Adrenal gland (tissue), 12 donors: ENCODE results near the gene PLEKHA6. TPM values are rescaled to one million over a fixed set of nuclear protein-coding genes. Genes with fewer than 3 reads are reported as not detected.

Experiments used
- DNase-seq, 7 donors: peaks; one replicate each; pipeline ENCODE4 v3.0.0-alpha.2; 2019 to 2020
- H3K27ac ChIP-seq, 5 donors: fragments of 200-600 bp; sonication (generic) in 4 of 5; 1 replicate in 3 of 5; 2 replicates in 2 of 5; pipeline versions ENCODE4 v1.5.1 to v1.8.0; 2016 to 2020; ENCODE audit warnings: mild to moderate bottlenecking in 1 of 5
- H3K27me3 ChIP-seq: fragments of 200-600 bp; 2 replicates; pipeline ENCODE4 v1.8.0; 2021
- H3K36me3 ChIP-seq, 2 donors: fragments of 200-600 bp; replicated peaks in 1 of 2; 1 replicate in 1 of 2; 2 replicates in 1 of 2; pipeline versions ENCODE4 v1.5.1 to v1.8.0; 2018 to 2022
- H3K4me1 ChIP-seq, 2 donors: fragments of 200-600 bp; replicated peaks in 1 of 2; 1 replicate in 1 of 2; 2 replicates in 1 of 2; pipeline versions ENCODE4 v1.5.1 to v1.8.0; 2018 to 2021
- H3K4me3 ChIP-seq, 4 donors: fragments of 200-600 bp; sonication (generic) in 3 of 4; one replicate each; pipeline ENCODE4 v1.5.1; 2016 to 2018
- H3K9me3 ChIP-seq, 3 donors: fragments of 200-600 bp; sonication (generic) in 1 of 3; replicated peaks in 1 of 3; 1 replicate in 2 of 3; 2 replicates in 1 of 3; pipeline versions ENCODE4 v1.5.1 to v1.8.0; 2016 to 2021
- CTCF ChIP-seq, 6 experiments: fragments of 450-650 bp in 4 of 6; fragments of 200-600 bp in 2 of 6; sonication (generic) in 1 of 6; IDR thresholded peaks; 1 replicate in 5 of 6; 2 replicates in 1 of 6; pipeline versions ENCODE4 v1.5.1 to v1.8.0; 2016 to 2021; ENCODE audit warnings: antibody characterized with exemption in 6 of 6, mild to moderate bottlenecking in 2 of 6, moderate library complexity in 1 of 6
- POLR2A ChIP-seq, 2 donors: fragments of 450-650 bp; IDR thresholded peaks; one replicate each; pipeline ENCODE4 v1.6.1; 2017; ENCODE audit warnings: antibody characterized with exemption in 2 of 2, mild to moderate bottlenecking in 2 of 2, moderate library complexity in 1 of 2
- WGBS, 4 donors: extraction: QIAGEN DNeasy Blood & Tissue Kit in 2 of 4; methylation state at CpG; one replicate each; pipeline versions ENCODE4 v1.1.5 to v1.1.7; 2013 to 2017; 5-methylcytosine and 5-hydroxymethylcytosine counted together
- intact Hi-C, 2 donors: fragments of 100-400 bp; cut with DNase I; formaldehyde crosslinking; loops; one replicate each; pipeline versions ENCODE4 v1.14.1 to v1.15.0; 2022 to 2023
- polyA plus RNA-seq, 3 donors: library from polyadenylated mRNA; stranded (reverse); fragments of 200-250 nt in 2 of 3; fragments of 350-450 nt in 1 of 3; fragmentation: Illumina TruSeq in 1 of 3; extraction: RNeasy Lipid Tissue Mini Kit (QIAGEN cat#74804) in 1 of 3; gene quantifications; one replicate each; pipeline ENCODE4 v1.2.3, GENCODE V29; 2013 to 2014
- total RNA-seq, 9 donors: library from RNA; depleted of rRNA in 4 of 9; stranded (reverse); fragments of >200 nt in 4 of 9; fragments of 120-200 nt in 1 of 9; fragmentation: NEBNext Ultra II Directional in 1 of 9; extraction: Animal tissue kit (Norgen Biotek cat#: 25700) in 1 of 9; gene quantifications; one replicate each; pipeline versions ENCODE4 v1.1.0 to v1.2.4, GENCODE V29; 2013 to 2023
- donor health status: healthy with polysubstance abuse.
- donor health status: Bipolar disorder and iron deficiency.
- donor health status: DM: yes; HTN: yes; CAD: no.
- donor health status: DM: no; HTN: no; CAD: no.
- donor health status: DM: no; HTN: no; CAD: no.
- donor health status: DM: yes; HTN: yes; CAD: no.

PLEKHA6 gene
- total and polyA plus RNA-seq, 12 donors: 2.2 to 13.8 (median 5.1) TPM

DNA sequence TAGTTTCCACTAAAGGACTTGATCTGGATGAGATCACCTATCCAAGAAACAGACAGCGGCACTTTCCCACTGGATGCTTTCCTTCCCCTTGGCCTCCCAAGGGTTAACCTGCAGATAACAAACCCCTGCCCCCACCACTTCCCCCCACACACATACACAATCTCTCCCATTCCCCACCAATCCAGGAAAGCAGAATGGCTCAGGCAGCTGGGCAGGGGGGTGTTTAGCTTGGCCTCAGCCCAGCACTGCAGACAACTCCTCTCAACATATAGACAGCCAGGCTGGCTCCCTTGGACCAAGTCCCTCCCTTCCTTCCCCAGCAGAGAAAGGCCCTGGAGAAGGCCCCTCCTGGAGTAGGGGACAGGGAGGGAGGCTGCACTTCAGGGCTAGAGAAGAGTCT, 24.6 kb downstream of the PLEKHA6 start:
- Histone ChIP-seq H3K4me3 (no peak overlapping the region), H3K9me3 (no peaks in the 10 kb centered on the region), H3K27ac (no peak overlapping the region), H3K4me1 (no peaks in the 10 kb centered on the region), H3K36me3 (no peaks in the 10 kb centered on the region), H3K27me3 (no peaks in the 10 kb centered on the region)
- TF ChIP-seq CTCF (IDR thresholded peaks at IDR 0.05) (no peak), POLR2A (IDR thresholded peaks at IDR 0.05) (no peak)
- intact Hi-C loops: no loop called here
- 90 to 100% (median 96%) methylated on average over 1 of the region's 1 CpG for WGBS, 4 donors
- DNase-seq: no peak

DNA sequence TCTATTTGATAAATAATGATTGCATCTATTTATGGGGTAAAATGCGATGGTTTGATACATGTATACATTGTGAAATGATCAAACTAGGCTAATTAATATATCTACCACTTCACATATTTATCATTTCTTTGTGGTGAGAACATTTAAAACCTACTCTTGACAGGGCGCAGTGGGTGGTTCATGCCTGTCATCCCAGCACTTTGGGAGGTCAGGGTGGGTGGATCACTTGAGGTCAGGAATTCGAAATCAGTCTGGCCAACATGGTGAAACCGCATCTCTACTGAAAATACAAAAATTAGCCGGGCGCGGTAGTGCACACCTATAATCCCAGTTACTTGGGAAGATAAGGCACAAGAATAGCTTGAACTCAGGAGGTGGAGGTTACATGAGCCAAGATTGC, 25.3 kb downstream of the PLEKHA6 start:
- Histone ChIP-seq H3K27me3 (no peaks in the 10 kb centered on the region), H3K4me3 (no peak overlapping the region), H3K4me1 (no peaks in the 10 kb centered on the region), H3K9me3 (no peaks in the 10 kb centered on the region), H3K27ac (no peak overlapping the region), H3K36me3 (no peaks in the 10 kb centered on the region)
- no peak for DNase-seq
- TF ChIP-seq CTCF (IDR thresholded peaks at IDR 0.05) (no peak), POLR2A (IDR thresholded peaks at IDR 0.05) (no peak)
- intact Hi-C loops: no loop called here
- 88 to 93% (median 91%) methylated on average over 7 of the region's 7 CpGs for WGBS, 4 donors

GRCh38 chr1:204333427-204333826, 26.3 kb downstream of the PLEKHA6 start:
- Histone ChIP-seq H3K36me3 (no peaks in the 10 kb centered on the region), H3K27me3 (no peaks in the 10 kb centered on the region), H3K27ac (no peak overlapping the region), H3K9me3 (no peaks in the 10 kb centered on the region), H3K4me1 (no peaks in the 10 kb centered on the region), H3K4me3 (no peak overlapping the region)
- WGBS, 4 donors: 67 to 76% (median 73%) methylated on average over 2 of the region's 2 CpGs
- TF ChIP-seq CTCF (IDR thresholded peaks at IDR 0.05) (no peak), POLR2A (IDR thresholded peaks at IDR 0.05) (no peak)
- intact Hi-C loops: no loop called here
- DNase-seq: no peak

DNA sequence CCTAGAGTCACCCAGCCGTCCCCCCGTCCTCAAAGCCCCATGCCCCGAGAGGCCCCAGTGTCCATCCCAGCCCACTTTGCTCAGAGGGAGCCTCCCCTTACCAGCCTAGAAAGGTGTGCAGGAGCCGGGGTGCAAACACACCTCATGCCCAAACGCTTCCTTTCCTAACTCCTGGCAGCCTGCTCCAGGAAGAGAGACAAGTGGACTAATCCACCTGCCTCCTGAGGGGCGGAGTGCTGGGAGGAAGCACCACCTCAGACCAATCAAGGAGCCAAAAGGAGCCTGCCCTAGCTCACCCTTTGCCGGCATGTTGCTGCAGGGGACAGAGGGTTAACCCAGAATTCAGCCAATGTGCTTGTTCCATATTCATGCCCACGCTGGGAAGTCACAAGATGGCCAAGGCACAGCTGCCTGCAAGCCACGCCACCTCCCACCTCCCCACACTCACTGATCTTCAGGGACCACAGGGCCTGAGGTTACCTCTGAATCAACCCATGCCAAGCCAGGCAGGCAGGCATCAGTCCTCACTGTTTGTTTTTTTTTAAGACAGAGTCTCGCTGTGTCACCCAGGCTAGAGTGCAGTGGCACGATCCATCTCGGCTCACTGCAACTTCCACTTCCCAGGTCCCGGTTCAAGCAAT, 27.8 kb downstream of the PLEKHA6 start:
- H3K27me3 ChIP-seq: no peaks in the 10 kb centered on the region
- WGBS, 4 donors: 84 to 90% (median 88%) methylated on average over 10 to 13 of the region's 13 CpGs

More for the DNA sequence above, 27.8 kb downstream of the PLEKHA6 start:
- H3K36me3 ChIP-seq: no peaks in the 10 kb centered on the region
- no peak overlapping the region for H3K27ac ChIP-seq
- H3K4me1 ChIP-seq: peaks cover 0 to 8% of the 10 kb centered on the region in 2 donors
- no peaks in the 10 kb centered on the region for H3K9me3 ChIP-seq
- TF ChIP-seq POLR2A (IDR thresholded peaks at IDR 0.05) (no peak), CTCF (IDR thresholded peaks at IDR 0.05) (no peak)
- H3K4me3 ChIP-seq: no peak overlapping the region
- intact Hi-C loops: no loop called here
- no peak for DNase-seq
